Measurements from ENCODE around the gene MBD5. TPM values are rescaled to one million over a fixed set of nuclear protein-coding genes. Genes with fewer than 3 reads are reported as not detected.

The MBD5 gene
- total RNA-seq, 4 donors from 2014 or later, result 11.9 to 51.9 (median 19.7) TPM

- Histone ChIP-seq H3K36me3 (no peaks in the 10 kb centered on the region), H3K27ac (no peak overlapping the region), H3K9me3 (no peaks in the 10 kb centered on the region), H3K27me3 (no peaks in the 10 kb centered on the region), H3K4me1 (no peaks in the 10 kb centered on the region), H3K4me3 (no peak overlapping the region)
- DNase-seq (ENCODE audit: low spot score in 2 of 2), result no peak
- TF ChIP-seq EP300 (IDR thresholded peaks at IDR 0.05) (no peak), POLR2A (IDR thresholded peaks at IDR 0.05) (no peak), POLR2AphosphoS5 (IDR thresholded peaks at IDR 0.05) (no peak)
- TF ChIP-seq, protein P1, sequence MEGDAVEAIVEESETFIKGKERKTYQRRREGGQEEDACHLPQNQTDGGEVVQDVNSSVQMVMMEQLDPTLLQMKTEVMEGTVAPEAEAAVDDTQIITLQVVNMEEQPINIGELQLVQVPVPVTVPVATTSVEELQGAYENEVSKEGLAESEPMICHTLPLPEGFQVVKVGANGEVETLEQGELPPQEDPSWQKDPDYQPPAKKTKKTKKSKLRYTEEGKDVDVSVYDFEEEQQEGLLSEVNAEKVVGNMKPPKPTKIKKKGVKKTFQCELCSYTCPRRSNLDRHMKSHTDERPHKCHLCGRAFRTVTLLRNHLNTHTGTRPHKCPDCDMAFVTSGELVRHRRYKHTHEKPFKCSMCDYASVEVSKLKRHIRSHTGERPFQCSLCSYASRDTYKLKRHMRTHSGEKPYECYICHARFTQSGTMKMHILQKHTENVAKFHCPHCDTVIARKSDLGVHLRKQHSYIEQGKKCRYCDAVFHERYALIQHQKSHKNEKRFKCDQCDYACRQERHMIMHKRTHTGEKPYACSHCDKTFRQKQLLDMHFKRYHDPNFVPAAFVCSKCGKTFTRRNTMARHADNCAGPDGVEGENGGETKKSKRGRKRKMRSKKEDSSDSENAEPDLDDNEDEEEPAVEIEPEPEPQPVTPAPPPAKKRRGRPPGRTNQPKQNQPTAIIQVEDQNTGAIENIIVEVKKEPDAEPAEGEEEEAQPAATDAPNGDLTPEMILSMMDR (IDR thresholded peaks at IDR 0.05), result no peak
- 87% methylated on average over 7 of the region's 7 CpGs for WGBS
Observed at GRCh38 chr2:148548716-148549400, 528.0 kb downstream of the MBD5 start.

DNA sequence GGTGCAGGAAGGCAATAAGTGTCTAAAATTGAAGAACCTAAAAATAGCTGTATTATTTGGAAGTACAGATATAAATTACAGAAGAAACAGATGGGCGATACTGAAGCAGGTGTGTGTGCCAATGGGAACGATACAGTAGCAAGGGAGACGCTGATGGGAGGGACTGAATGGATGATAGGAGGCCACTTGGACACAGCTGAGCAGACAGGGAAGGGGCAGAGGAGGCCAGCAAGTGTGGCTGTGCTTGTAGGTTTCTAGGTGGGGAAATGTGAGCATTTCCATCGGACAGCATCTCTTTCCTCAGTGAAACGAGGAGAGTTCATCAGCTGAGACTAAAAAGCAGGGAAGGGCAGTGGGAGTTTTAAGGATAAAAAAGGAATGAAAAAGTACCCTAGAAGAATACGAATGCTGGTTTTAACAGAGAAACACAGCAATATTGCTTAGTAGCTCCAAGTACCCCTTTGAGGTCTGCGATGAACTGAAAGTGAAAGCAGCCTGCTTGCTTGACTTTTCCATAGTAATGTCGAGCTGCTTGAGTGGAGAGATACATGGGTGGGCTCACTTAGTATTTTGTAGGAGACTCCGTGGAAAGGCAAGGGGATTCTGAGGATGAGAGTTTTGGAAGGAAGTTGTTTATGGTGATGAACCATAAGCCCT is 531.9 kb downstream of the MBD5 start:
- TF ChIP-seq EP300 (IDR thresholded peaks at IDR 0.05), result no peak
- WGBS, result 72% methylated on average over 9 of the region's 9 CpGs
- Histone ChIP-seq H3K27me3 (no peaks in the 10 kb centered on the region), H3K9me3 (no peaks in the 10 kb centered on the region), H3K36me3 (no peaks in the 10 kb centered on the region), H3K4me1 (no peaks in the 10 kb centered on the region), H3K4me3 (peak overlapping the region; percentile 34), H3K27ac (no peak overlapping the region)
- no peak for DNase-seq (ENCODE audit: low spot score in 2 of 2)

- no peak for DNase-seq (ENCODE audit: low spot score in 2 of 2)
- 83% methylated on average over 7 of the region's 7 CpGs for whole genome bisulfite sequencing
- Histone ChIP-seq H3K27me3 (no peaks in the 10 kb centered on the region), H3K27ac (no peak overlapping the region), H3K4me1 (no peaks in the 10 kb centered on the region), H3K36me3 (no peaks in the 10 kb centered on the region), H3K4me3 (peak overlapping the region; percentile 34), H3K9me3 (no peaks in the 10 kb centered on the region)
- no peak for TF ChIP-seq POLR2A (IDR thresholded peaks at IDR 0.05)
- TF ChIP-seq POLR2AphosphoS5 (IDR thresholded peaks at IDR 0.05), result no peak
- TF ChIP-seq EP300 (IDR thresholded peaks at IDR 0.05), result no peak
- TF ChIP-seq, protein P1 (IDR thresholded peaks at IDR 0.05), result no peak
Observed at GRCh38 chr2:148553332-148553887, 532.5 kb downstream of the MBD5 start.

GRCh38 chr2:148554459-148555247 is 533.8 kb downstream of the MBD5 start:
- H3K27ac ChIP-seq, result no peak overlapping the region
- no peak for DNase-seq (ENCODE audit: low spot score in 2 of 2)
- H3K4me3 ChIP-seq, result no peak overlapping the region
- WGBS, result 61% methylated on average over 6 of the region's 6 CpGs
- TF ChIP-seq EP300 (IDR thresholded peaks at IDR 0.05), result no peak
- no peak for TF ChIP-seq POLR2AphosphoS5 (IDR thresholded peaks at IDR 0.05)
- TF ChIP-seq POLR2A (IDR thresholded peaks at IDR 0.05), result no peak
- TF ChIP-seq, protein P1 (IDR thresholded peaks at IDR 0.05), result no peak
- H3K27me3 ChIP-seq, result no peaks in the 10 kb centered on the region
- no peaks in the 10 kb centered on the region for H3K9me3 ChIP-seq
- no peaks in the 10 kb centered on the region for H3K4me1 ChIP-seq
- no peaks in the 10 kb centered on the region for H3K36me3 ChIP-seq

GRCh38 chr2:148555622-148556294 is 534.9 kb downstream of the MBD5 start:
- Histone ChIP-seq H3K36me3 (no peaks in the 10 kb centered on the region), H3K27me3 (no peaks in the 10 kb centered on the region), H3K27ac (no peak overlapping the region), H3K9me3 (no peaks in the 10 kb centered on the region), H3K4me1 (no peaks in the 10 kb centered on the region), H3K4me3 (no peak overlapping the region)
- 78% methylated on average over 6 of the region's 6 CpGs for WGBS
- no peak for DNase-seq (ENCODE audit: low spot score in 2 of 2)
- TF ChIP-seq EP300 (IDR thresholded peaks at IDR 0.05) (no peak), POLR2AphosphoS5 (IDR thresholded peaks at IDR 0.05) (no peak), POLR2A (IDR thresholded peaks at IDR 0.05) (no peak)
- TF ChIP-seq, protein P1 (IDR thresholded peaks at IDR 0.05), result no peak
